HEK293T (cell line): ENCODE measurements around the gene HOPX.
"Not testable (repeated sequence)": the region's sequence is repeated elsewhere in the genome, so short reads cannot be mapped to it uniquely, and the experiment has no call there.

Experiments
- CTCF ChIA-PET: fragments of 350-600 bp; formaldehyde crosslinking; extraction: SDS; loops from one replicate; lab custom pipeline; 2021; ENCODE audit warnings: antibody characterized with exemption, inconsistent platforms; lab: Yijun Ruan, JAX
- POLR2A ChIA-PET: fragments of 350-600 bp; formaldehyde crosslinking; extraction: SDS; loops from one replicate; lab custom pipeline; 2020; ENCODE audit warnings: antibody characterized with exemption, inconsistent platforms; lab: Yijun Ruan, JAX
- DNase-seq: peaks from one replicate; pipeline ENCODE4 v3.0.0; 2012; ENCODE audit warnings: mixed read lengths; ENCODE audit errors: extremely low spot score
- ARNT ChIP-seq: fragments of 450-650 bp; IDR thresholded peaks from 2 replicates; pipeline ENCODE4 v1.6.1; 2017; ENCODE audit warnings: mild to moderate bottlenecking
- BHLHE40 ChIP-seq: fragments of 450-650 bp; IDR thresholded peaks from 2 replicates; pipeline ENCODE4 v1.6.1; 2016; ENCODE audit warnings: mild to moderate bottlenecking, moderate library complexity, borderline replicate concordance
- CTBP1 ChIP-seq: fragments of 450-650 bp; IDR thresholded peaks from 2 replicates; pipeline ENCODE4 v1.6.1; 2016; ENCODE audit warnings: borderline replicate concordance
- ELF4 ChIP-seq: fragments of 450-650 bp; IDR thresholded peaks from 2 replicates; pipeline ENCODE4 v1.6.1; 2017; ENCODE audit warnings: antibody characterized with exemption
- FOXA1 ChIP-seq: fragments of 450-650 bp; IDR thresholded peaks from 2 replicates; pipeline ENCODE4 v1.6.1; 2016; ENCODE audit warnings: mild to moderate bottlenecking
- FOXK2 ChIP-seq: fragments of 450-650 bp; IDR thresholded peaks from 2 replicates; pipeline ENCODE4 v1.6.1; 2016; ENCODE audit warnings: mild to moderate bottlenecking
- FOXM1 ChIP-seq: fragments of 450-650 bp; IDR thresholded peaks from 2 replicates; pipeline ENCODE4 v1.6.1; 2017; ENCODE audit warnings: mild to moderate bottlenecking, borderline replicate concordance
- HDGF ChIP-seq: fragments of 450-650 bp; IDR thresholded peaks from 2 replicates; pipeline ENCODE4 v1.6.1; 2017; ENCODE audit warnings: antibody characterized with exemption, borderline replicate concordance
- L3MBTL2 ChIP-seq: fragments of 450-650 bp; conservative IDR thresholded peaks from 2 replicates; pipeline ENCODE4 v1.6.1; 2016; ENCODE audit warnings: mild to moderate bottlenecking
- LEF1 ChIP-seq: fragments of 450-650 bp; IDR thresholded peaks from 2 replicates; pipeline ENCODE4 v1.6.1; 2017; ENCODE audit warnings: mild to moderate bottlenecking, borderline replicate concordance
- NFRKB ChIP-seq: fragments of 450-650 bp; IDR thresholded peaks from 2 replicates; pipeline ENCODE4 v1.6.1; 2016; ENCODE audit warnings: mild to moderate bottlenecking, moderate library complexity
- PKNOX1 ChIP-seq: fragments of 450-650 bp; IDR thresholded peaks from 2 replicates; pipeline ENCODE4 v1.6.1; 2016
- SP1 ChIP-seq: fragments of 450-650 bp; IDR thresholded peaks from 2 replicates; pipeline ENCODE4 v1.6.1; 2017
- SUZ12 ChIP-seq: fragments of 450-650 bp; IDR thresholded peaks from 2 replicates; pipeline ENCODE4 v1.6.1; 2016; ENCODE audit warnings: mild to moderate bottlenecking
- TARDBP ChIP-seq: fragments of 450-650 bp; IDR thresholded peaks from 2 replicates; pipeline ENCODE4 v1.6.1; 2016
- ZNF384 ChIP-seq: fragments of 450-650 bp; IDR thresholded peaks from 2 replicates; pipeline ENCODE4 v1.6.1; 2016

HOPX gene

GRCh38 chr4:56611501-56611900 is 69.6 kb downstream of the HOPX start:
- POLR2A ChIA-PET, result no interaction called here
- DNase-seq, result no peak
- CTCF ChIA-PET, result no interaction called here
- TF ChIP-seq ZNF384 (no peak), ELF4 (no peak), FOXK2 (no peak), BHLHE40 (no peak), SP1 (no peak), ARNT (no peak), NFRKB (no peak), SUZ12 (no peak), CTBP1 (no peak)

GRCh38 chr4:56610170-56610569 is 70.9 kb downstream of the HOPX start:
- DNase-seq, CTCF ChIA-PET, POLR2A ChIA-PET: not testable (repeated sequence)

GRCh38 chr4:56607926-56608325 is 73.2 kb downstream of the HOPX start:
- TF ChIP-seq HDGF, result no peak
- no peak for TF ChIP-seq BHLHE40
- DNase-seq, result no peak
- POLR2A ChIA-PET, result no interaction called here
- CTCF ChIA-PET, result no interaction called here

GRCh38 chr4:56606385-56606784 is 74.7 kb downstream of the HOPX start:
- DNase-seq, result no peak
- ChIA-PET POLR2A (no interaction called here), CTCF (no interaction called here)
- TF ChIP-seq SP1 (no peak), ARNT (no peak), CTBP1 (no peak)

- DNase-seq, CTCF ChIA-PET, POLR2A ChIA-PET: not testable (repeated sequence)
Observed at GRCh38 chr4:56605464-56605863, 75.6 kb downstream of the HOPX start.

- TF ChIP-seq FOXM1 (no peak), ELF4 (no peak), BHLHE40 (no peak), ZNF384 (no peak), FOXA1 (no peak), ARNT (no peak), LEF1 (no peak), NFRKB (no peak), SUZ12 (no peak), FOXK2 (no peak), TARDBP (no peak), HDGF (no peak), PKNOX1 (no peak), L3MBTL2 (no peak), SP1 (no peak)
- DNase-seq, result no peak
- POLR2A ChIA-PET, result no interaction called here
- CTCF ChIA-PET, result no interaction called here
Observed at GRCh38 chr4:56603297-56603696, 77.8 kb downstream of the HOPX start.
